HL-60 (cell line): ENCODE data around the gene BTLA.

ENCODE experiments used
- DNase-seq, 2 experiments: peaks; one replicate each; pipeline ENCODE4 v3.0.0-alpha.2; 2010 to 2020; ENCODE audit warnings: low read depth in 1 of 2, low spot score in 1 of 2
- H3K27ac ChIP-seq: fragments of 250-450 bp; sonication (Bioruptor Pico); replicated peaks from 2 replicates; pipeline ENCODE4 v1.5.1; 2020; ENCODE audit warnings: mild to moderate bottlenecking, moderate library complexity
- H3K27me3 ChIP-seq: fragments of 250-450 bp; sonication (Bioruptor Pico); 2 replicates; pipeline ENCODE4 v1.5.1; 2021; ENCODE audit warnings: mild to moderate bottlenecking, moderate library complexity; ENCODE audit not compliant: insufficient read depth, poor library complexity, severe bottlenecking
- H3K4me3 ChIP-seq: replicated peaks from 2 replicates; pipeline ENCODE4 v1.5.1; 2011; ENCODE audit warnings: mild to moderate bottlenecking, control low read depth, low read length; ENCODE audit not compliant: insufficient read depth
- GABPA ChIP-seq: IDR thresholded peaks from 2 replicates; pipeline ENCODE4 v1.6.1; 2012; ENCODE audit warnings: low read depth
- POLR2AphosphoS5 ChIP-seq: IDR thresholded peaks from 2 replicates; pipeline ENCODE4 v1.6.1; 2012; ENCODE audit warnings: low read depth
- SPI1 ChIP-seq: IDR thresholded peaks from 2 replicates; pipeline ENCODE4 v1.6.1; 2012; ENCODE audit warnings: low read depth, mild to moderate bottlenecking, borderline replicate concordance
- TF ChIP-seq, protein P1 (sequence below): IDR thresholded peaks from 2 replicates; pipeline ENCODE4 v1.6.1; 2012; ENCODE audit warnings: low read depth; ENCODE audit not compliant: insufficient replicate concordance
- TF ChIP-seq, protein P2 (sequence below): IDR thresholded peaks from one replicate; pipeline ENCODE4 v1.5.1; 2011; ENCODE audit warnings: low read length, control low read depth, inconsistent platforms; ENCODE audit not compliant: insufficient read depth

BTLA gene

DNA sequence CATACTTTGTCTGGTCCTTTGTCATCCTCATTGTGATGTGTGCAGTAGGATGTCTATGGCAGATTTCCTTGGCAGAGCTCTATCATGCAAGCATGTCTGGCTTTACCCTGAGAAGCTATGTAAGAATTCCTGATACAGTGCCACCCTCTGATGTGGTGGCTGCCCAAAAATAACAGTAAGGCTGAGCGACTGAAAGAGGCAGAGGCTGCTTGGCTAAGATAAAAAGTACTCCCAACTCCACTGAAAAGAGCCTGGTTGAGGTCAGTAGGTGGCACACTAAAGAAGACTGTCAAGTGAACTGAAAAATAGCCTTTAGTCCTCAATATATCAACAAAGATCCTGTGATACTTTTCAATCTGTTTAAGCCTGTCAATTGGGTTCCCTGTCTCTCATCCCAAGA is 31.7 kb downstream of the BTLA start:
- no peak overlapping the region for H3K27ac ChIP-seq
- no peak for DNase-seq
- no peak overlapping the region for H3K4me3 ChIP-seq
- TF ChIP-seq SPI1 = no peak
- TF ChIP-seq, protein P1, sequence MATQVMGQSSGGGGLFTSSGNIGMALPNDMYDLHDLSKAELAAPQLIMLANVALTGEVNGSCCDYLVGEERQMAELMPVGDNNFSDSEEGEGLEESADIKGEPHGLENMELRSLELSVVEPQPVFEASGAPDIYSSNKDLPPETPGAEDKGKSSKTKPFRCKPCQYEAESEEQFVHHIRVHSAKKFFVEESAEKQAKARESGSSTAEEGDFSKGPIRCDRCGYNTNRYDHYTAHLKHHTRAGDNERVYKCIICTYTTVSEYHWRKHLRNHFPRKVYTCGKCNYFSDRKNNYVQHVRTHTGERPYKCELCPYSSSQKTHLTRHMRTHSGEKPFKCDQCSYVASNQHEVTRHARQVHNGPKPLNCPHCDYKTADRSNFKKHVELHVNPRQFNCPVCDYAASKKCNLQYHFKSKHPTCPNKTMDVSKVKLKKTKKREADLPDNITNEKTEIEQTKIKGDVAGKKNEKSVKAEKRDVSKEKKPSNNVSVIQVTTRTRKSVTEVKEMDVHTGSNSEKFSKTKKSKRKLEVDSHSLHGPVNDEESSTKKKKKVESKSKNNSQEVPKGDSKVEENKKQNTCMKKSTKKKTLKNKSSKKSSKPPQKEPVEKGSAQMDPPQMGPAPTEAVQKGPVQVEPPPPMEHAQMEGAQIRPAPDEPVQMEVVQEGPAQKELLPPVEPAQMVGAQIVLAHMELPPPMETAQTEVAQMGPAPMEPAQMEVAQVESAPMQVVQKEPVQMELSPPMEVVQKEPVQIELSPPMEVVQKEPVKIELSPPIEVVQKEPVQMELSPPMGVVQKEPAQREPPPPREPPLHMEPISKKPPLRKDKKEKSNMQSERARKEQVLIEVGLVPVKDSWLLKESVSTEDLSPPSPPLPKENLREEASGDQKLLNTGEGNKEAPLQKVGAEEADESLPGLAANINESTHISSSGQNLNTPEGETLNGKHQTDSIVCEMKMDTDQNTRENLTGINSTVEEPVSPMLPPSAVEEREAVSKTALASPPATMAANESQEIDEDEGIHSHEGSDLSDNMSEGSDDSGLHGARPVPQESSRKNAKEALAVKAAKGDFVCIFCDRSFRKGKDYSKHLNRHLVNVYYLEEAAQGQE = no peak
- TF ChIP-seq GABPA = no peak
- TF ChIP-seq POLR2AphosphoS5 = no peak
- TF ChIP-seq, protein P2, sequence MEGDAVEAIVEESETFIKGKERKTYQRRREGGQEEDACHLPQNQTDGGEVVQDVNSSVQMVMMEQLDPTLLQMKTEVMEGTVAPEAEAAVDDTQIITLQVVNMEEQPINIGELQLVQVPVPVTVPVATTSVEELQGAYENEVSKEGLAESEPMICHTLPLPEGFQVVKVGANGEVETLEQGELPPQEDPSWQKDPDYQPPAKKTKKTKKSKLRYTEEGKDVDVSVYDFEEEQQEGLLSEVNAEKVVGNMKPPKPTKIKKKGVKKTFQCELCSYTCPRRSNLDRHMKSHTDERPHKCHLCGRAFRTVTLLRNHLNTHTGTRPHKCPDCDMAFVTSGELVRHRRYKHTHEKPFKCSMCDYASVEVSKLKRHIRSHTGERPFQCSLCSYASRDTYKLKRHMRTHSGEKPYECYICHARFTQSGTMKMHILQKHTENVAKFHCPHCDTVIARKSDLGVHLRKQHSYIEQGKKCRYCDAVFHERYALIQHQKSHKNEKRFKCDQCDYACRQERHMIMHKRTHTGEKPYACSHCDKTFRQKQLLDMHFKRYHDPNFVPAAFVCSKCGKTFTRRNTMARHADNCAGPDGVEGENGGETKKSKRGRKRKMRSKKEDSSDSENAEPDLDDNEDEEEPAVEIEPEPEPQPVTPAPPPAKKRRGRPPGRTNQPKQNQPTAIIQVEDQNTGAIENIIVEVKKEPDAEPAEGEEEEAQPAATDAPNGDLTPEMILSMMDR = no peak
- H3K27me3 ChIP-seq = no peaks in the 10 kb centered on the region

DNA sequence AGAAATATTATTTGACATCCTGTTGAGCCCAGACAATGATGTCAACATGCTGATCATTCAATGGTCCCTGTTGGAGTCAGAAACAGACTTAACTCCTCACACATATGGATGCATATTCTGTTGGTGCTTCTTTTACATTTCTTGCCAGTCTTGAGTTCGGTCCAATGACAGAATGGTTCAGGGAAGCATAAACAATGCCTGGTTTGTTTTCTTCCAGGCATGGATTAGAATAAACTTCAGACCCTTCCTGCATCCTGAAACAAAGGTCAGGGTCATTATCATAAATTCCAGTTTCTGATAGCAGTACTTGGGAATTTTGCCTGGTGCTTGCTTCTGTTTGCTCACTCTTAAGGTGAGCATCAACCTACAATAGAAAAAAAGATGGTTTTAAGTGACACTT is 33.3 kb downstream of the BTLA start:
- Histone ChIP-seq H3K27me3 (no peaks in the 10 kb centered on the region), H3K4me3 (no peak overlapping the region), H3K27ac (no peak overlapping the region)
- TF ChIP-seq, protein P1 = no peak
- TF ChIP-seq, protein P2 = no peak
- no peak for DNase-seq

DNA sequence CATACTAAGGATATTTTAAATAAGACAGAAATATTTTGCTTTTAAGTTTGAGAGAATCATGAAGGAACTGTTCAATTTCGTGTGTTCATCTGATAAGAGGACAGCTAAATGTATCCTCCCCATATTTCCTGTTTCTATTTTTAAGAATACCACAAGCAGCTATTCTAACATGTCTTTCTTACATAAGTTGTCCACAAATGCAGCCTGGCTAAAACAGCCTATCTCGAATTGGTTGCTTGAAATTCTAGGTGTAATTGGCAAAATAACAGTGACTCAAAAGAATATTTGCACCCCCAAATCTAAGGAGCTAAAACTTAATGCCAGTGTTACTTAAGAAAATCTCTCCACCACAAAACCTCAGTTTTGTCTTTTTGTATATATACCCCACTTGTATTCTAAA is 35.0 kb downstream of the BTLA start:
- Histone ChIP-seq H3K27ac (peak overlapping the region; percentile 54), H3K27me3 (no peaks in the 10 kb centered on the region), H3K4me3 (no peak overlapping the region)
- DNase-seq = peak in 1 of 2 experiments; percentile 53
- TF ChIP-seq POLR2AphosphoS5 = no peak
- TF ChIP-seq, protein P2 = no peak
- TF ChIP-seq, protein P1 = no peak
- TF ChIP-seq GABPA = no peak
- no peak for TF ChIP-seq SPI1
